Measurements from ENCODE around the gene CLNK. TPM values are rescaled to one million over a fixed set of nuclear protein-coding genes. Genes with fewer than 3 reads are reported as not detected.

CLNK gene
- total and polyA plus RNA-seq, 2 of the 13 experiments (the other 11 are each of a cell fraction or from before 2014, with no cell fraction given) = not detected

DNA sequence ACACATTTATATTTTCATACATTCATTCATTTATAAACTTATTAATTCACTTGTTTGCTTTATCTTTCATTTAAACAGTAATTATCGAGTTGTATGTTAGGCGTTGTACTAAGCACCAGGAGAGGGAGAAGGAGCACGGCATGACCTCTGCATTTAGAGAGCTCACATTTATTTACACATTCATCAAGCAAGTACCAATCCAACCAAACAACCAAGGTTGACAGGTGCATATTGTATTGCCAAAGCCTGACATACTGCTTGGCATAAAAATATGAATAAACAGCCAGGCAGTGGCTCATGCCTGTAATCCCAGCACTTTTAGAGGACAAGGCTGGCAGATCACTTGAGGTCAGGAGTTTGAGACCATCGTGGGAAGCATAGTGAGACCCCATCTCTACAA, 37.0 kb upstream of the CLNK start:
- Histone ChIP-seq H3K9ac (ENCODE audit: insufficient read depth, low read depth, low read length) (no peak overlapping the region), H3K4me2 (ENCODE audit: low read depth, low read length) (no peak overlapping the region), H3K9me3 (ENCODE audit: low read length) (no peaks in the 10 kb centered on the region), H3K27me3 (ENCODE audit: control insufficient read depth in 1 of 2, insufficient read depth in 2 of 2, low read length in 2 of 2) (peaks cover 0 to 4% of the 10 kb centered on the region in 2 experiments; a peak in 2 of 5 replicates), H3K36me3 (replicated peaks in 1 of 2; ENCODE audit: control insufficient read depth in 1 of 2, insufficient read depth in 2 of 2, low read length in 2 of 2) (no peaks in the 10 kb centered on the region), H3K27ac (ENCODE audit: extremely low read length, insufficient read depth, low read length) (no peak overlapping the region), H3K4me1 (ENCODE audit: insufficient read depth, low read length) (no peaks in the 10 kb centered on the region), H3K4me3 (replicated peaks in 1 of 3; ENCODE audit: insufficient read depth in 1 of 3, low read depth in 2 of 3, low read length in 3 of 3) (no peak overlapping the region), H4K20me1 (ENCODE audit: insufficient read depth, low read length) (no peaks in the 10 kb centered on the region), H2AFZ (ENCODE audit: low read length) (no peak overlapping the region), H3K79me2 (ENCODE audit: insufficient read depth, low read length) (no peaks in the 10 kb centered on the region)
- WGBS (ENCODE audit: low lambda C conversion rate) = 2% methylated on average over 4 of the region's 4 CpGs
- BruUV-seq (replicated peaks) = no TSS peak
- ChIA-PET CTCF (ENCODE audit: low intra/inter-chr PET ratio, low total read pairs) (no interaction called here), POLR2A (no interaction called here)
- TF ChIP-seq, protein P1, sequence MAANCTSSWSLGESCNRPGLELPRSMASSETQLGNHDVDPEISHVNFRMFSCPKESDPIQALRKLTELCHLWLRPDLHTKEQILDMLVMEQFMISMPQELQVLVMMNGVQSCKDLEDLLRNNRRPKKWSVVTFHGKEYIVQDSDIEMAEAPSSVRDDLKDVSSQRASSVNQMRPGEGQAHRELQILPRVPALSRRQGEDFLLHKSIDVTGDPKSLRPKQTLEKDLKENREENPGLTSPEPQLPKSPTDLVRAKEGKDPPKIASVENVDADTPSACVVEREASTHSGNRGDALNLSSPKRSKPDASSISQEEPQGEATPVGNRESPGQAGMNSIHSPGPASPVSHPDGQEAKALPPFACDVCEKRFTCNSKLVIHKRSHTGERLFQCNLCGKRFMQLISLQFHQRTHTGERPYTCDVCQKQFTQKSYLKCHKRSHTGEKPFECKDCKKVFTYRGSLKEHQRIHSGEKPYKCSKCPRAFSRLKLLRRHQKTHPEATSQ (CRISPR knock-in tag; IDR thresholded peaks at IDR 0.05; ENCODE audit: borderline replicate concordance) = no peak
- TF ChIP-seq, protein P2, sequence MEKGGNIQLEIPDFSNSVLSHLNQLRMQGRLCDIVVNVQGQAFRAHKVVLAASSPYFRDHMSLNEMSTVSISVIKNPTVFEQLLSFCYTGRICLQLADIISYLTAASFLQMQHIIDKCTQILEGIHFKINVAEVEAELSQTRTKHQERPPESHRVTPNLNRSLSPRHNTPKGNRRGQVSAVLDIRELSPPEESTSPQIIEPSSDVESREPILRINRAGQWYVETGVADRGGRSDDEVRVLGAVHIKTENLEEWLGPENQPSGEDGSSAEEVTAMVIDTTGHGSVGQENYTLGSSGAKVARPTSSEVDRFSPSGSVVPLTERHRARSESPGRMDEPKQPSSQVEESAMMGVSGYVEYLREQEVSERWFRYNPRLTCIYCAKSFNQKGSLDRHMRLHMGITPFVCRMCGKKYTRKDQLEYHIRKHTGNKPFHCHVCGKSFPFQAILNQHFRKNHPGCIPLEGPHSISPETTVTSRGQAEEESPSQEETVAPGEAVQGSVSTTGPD (CRISPR knock-in tag; IDR thresholded peaks at IDR 0.05) = no peak
- TF ChIP-seq ZNF547 (CRISPR knock-in tag; IDR thresholded peaks at IDR 0.05) = no peak
- no peak for TF ChIP-seq ZNF17 (CRISPR knock-in tag; IDR thresholded peaks at IDR 0.05)
- no peak for TF ChIP-seq SETDB1 (CRISPR knock-in tag; IDR thresholded peaks at IDR 0.05; ENCODE audit: borderline replicate concordance)
- TF ChIP-seq, protein P3, sequence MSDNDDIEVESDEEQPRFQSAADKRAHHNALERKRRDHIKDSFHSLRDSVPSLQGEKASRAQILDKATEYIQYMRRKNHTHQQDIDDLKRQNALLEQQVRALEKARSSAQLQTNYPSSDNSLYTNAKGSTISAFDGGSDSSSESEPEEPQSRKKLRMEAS (IDR thresholded peaks at IDR 0.05) = no peak
- TF ChIP-seq ZNF780A (CRISPR knock-in tag; IDR thresholded peaks at IDR 0.05) = no peak
- DNase-seq (ENCODE audit: low spot score) = no peak
- in situ Hi-C loops (cut with HindIII; ENCODE audit: extremely low pct_ligation_motif_present, low pct_unique_long_range_greater_than_20kb) = no loop called here
- ATAC-seq = no peak
- FAIRE-seq = no peak
- intact Hi-C loops (cut with micrococcal nuclease; ENCODE audit: unreplicated experiment) = no loop called here
